Superior temporal gyrus (tissue), 1 donor: Measurements from ENCODE around the gene SH3TC1.

Experiments used
- DNase-seq: peaks from one replicate; pipeline ENCODE4 v3.0.0-alpha.2; 2016; ENCODE audit errors: extremely low spot score

The SH3TC1 gene

GRCh38 chr4:8163436-8164193 lies 35.5 kb upstream of the SH3TC1 start:
- DNase-seq, result no peak

GRCh38 chr4:8164194-8164565 lies 34.9 kb upstream of the SH3TC1 start:
- DNase-seq, result no peak

- DNase-seq, result no peak
These were observed 34.4 kb upstream of the SH3TC1 start for GRCh38 chr4:8164687-8165086.

- no peak for DNase-seq
These were observed 33.7 kb upstream of the SH3TC1 start for GRCh38 chr4:8165374-8165896.

GRCh38 chr4:8167291-8167690 lies 31.8 kb upstream of the SH3TC1 start:
- DNase-seq, result no peak

GRCh38 chr4:8167815-8168214 lies 31.3 kb upstream of the SH3TC1 start:
- DNase-seq, result no peak

- no peak for DNase-seq
These were observed 30.9 kb upstream of the SH3TC1 start for GRCh38 chr4:8168232-8168631.

- DNase-seq, result no peak
These were observed 30.1 kb upstream of the SH3TC1 start for GRCh38 chr4:8168832-8169598.

GRCh38 chr4:8169763-8170162 lies 29.3 kb upstream of the SH3TC1 start:
- no peak for DNase-seq

GRCh38 chr4:8170341-8170740 lies 28.7 kb upstream of the SH3TC1 start:
- DNase-seq, result no peak

GRCh38 chr4:8171266-8171665 lies 27.8 kb upstream of the SH3TC1 start:
- DNase-seq, result no peak

GRCh38 chr4:8171984-8172924 lies 26.8 kb upstream of the SH3TC1 start:
- no peak for DNase-seq

GRCh38 chr4:8173492-8174242 lies 25.4 kb upstream of the SH3TC1 start:
- DNase-seq, result no peak

- DNase-seq, result no peak
These were observed 24.1 kb upstream of the SH3TC1 start for GRCh38 chr4:8174970-8175369.

- no peak for DNase-seq
These were observed 23.4 kb upstream of the SH3TC1 start for GRCh38 chr4:8175686-8176085.

GRCh38 chr4:8176547-8177399 lies 22.3 kb upstream of the SH3TC1 start:
- no peak for DNase-seq

GRCh38 chr4:8177552-8177951 lies 21.5 kb upstream of the SH3TC1 start:
- no peak for DNase-seq

- DNase-seq, result no peak
These were observed 21.1 kb upstream of the SH3TC1 start for GRCh38 chr4:8177956-8178355.

GRCh38 chr4:8179074-8179473 lies 20.0 kb upstream of the SH3TC1 start:
- no peak for DNase-seq

GRCh38 chr4:8179771-8180170 lies 19.3 kb upstream of the SH3TC1 start:
- DNase-seq, result no peak
